K562 (cell line): Measurements from ENCODE around the gene MYH15. TPM values are rescaled to one million over a fixed set of nuclear protein-coding genes. Genes with fewer than 3 reads are reported as not detected.

Experiments
- ATAC-seq: fragments of 200-7000 bp; cut with Tn5 transposase; 3 replicates; pipeline ENCODE4 v1.9.1; 2020; ENCODE audit warnings: moderate library complexity
- BruUV-seq: library from RNA; stranded (reverse); fragments of 400-500 nt; replicated peaks from 2 replicates; lab custom pipeline; 2021; lab: Mats Ljungman, UMichigan
- CTCF ChIA-PET: fragments of 300-600 bp; formaldehyde crosslinking; extraction: SDS; loops from one replicate; lab custom pipeline; 2021; ENCODE audit warnings: low intra/inter-chr PET ratio; lab: Yijun Ruan, JAX
- POLR2A ChIA-PET: fragments of 300-600, 350-650 bp; sonication (Branson Sonifier 250); formaldehyde crosslinking; extraction: SDS; loops from one replicate; lab custom pipeline; 2021; ENCODE audit warnings: antibody characterized with exemption, inconsistent platforms; lab: Yijun Ruan, JAX
- DNase-seq, 4 experiments: peaks; one replicate each; pipeline versions ENCODE4 v3.0.0 to v3.0.0-alpha.2; 2011 to 2018; ENCODE audit warnings: low spot score in 3 of 4, mixed read lengths in 3 of 4; ENCODE audit errors: extremely low read depth in 1 of 4
- FAIRE-seq: peaks from 2 replicates; lab custom pipeline; 2011; peaks lifted over from hg19 to GRCh38; lab: Jason Lieb, UNC
- H2AFZ ChIP-seq: 2 replicates; pipeline ENCODE4 v1.6.0; 2011; ENCODE audit warnings: low read depth, low read length, control low read depth, inconsistent platforms
- H3K27ac ChIP-seq: fragments of 200-600 bp; 3 replicates; pipeline ENCODE4 v1.8.0; 2011; ENCODE audit warnings: low read depth, mild to moderate bottlenecking, control low read depth, inconsistent platforms, low read length, moderate library complexity, mixed read lengths; ENCODE audit errors: extremely low read depth
- H3K27me3 ChIP-seq, 2 experiments: fragments of 300-600 bp in 1 of 2; 2 replicates in 1 of 2; 3 replicates in 1 of 2; pipeline versions ENCODE4 v1.6.0 to v1.8.0; 2011; ENCODE audit warnings: inconsistent platforms in 2 of 2, low read length in 2 of 2, mild to moderate bottlenecking in 1 of 2, mixed read lengths in 1 of 2, moderate library complexity in 1 of 2; ENCODE audit not compliant: control insufficient read depth in 2 of 2, insufficient read depth in 2 of 2
- H3K36me3 ChIP-seq: fragments of 300-600 bp; 3 replicates; pipeline ENCODE4 v1.8.0; 2011; ENCODE audit warnings: mild to moderate bottlenecking, low read length, inconsistent platforms; ENCODE audit not compliant: control insufficient read depth, insufficient read depth
- H3K4me1 ChIP-seq, 2 experiments: fragments of 200-600 bp in 1 of 2; replicated peaks in 1 of 2; 2 replicates in 1 of 2; 3 replicates in 1 of 2; pipeline versions ENCODE4 v1.5.1 to v1.8.0; 2011; ENCODE audit warnings: inconsistent platforms in 2 of 2, low read length in 2 of 2, mild to moderate bottlenecking in 1 of 2, mixed read lengths in 1 of 2, moderate library complexity in 1 of 2; ENCODE audit not compliant: control insufficient read depth in 2 of 2, insufficient read depth in 2 of 2
- H3K4me2 ChIP-seq: 2 replicates; pipeline ENCODE4 v1.6.1; 2011; ENCODE audit warnings: low read length, control low read depth, inconsistent platforms, mixed read lengths; ENCODE audit not compliant: insufficient read depth
- H3K4me3 ChIP-seq: fragments of 200-600 bp; sonication (generic), shearing (Covaris generic); 2 replicates; pipeline ENCODE4 v1.5.1; 2016; ENCODE audit warnings: control low read depth, inconsistent platforms
- H3K79me2 ChIP-seq: fragments of 200-600 bp; 3 replicates; pipeline ENCODE4 v1.8.0; 2011; ENCODE audit warnings: low read length, inconsistent platforms; ENCODE audit not compliant: control insufficient read depth, insufficient read depth
- H3K9ac ChIP-seq, 2 experiments: 2 replicates each; pipeline versions ENCODE4 v1.6.0 to v1.6.1; 2011; ENCODE audit warnings: low read depth in 2 of 2, low read length in 2 of 2, control low read depth in 1 of 2, inconsistent platforms in 1 of 2, mild to moderate bottlenecking in 1 of 2, mixed read lengths in 1 of 2; ENCODE audit not compliant: insufficient read depth in 1 of 2
- H3K9me1 ChIP-seq: one replicate; pipeline ENCODE4 v1.6.0; 2011; ENCODE audit warnings: inconsistent platforms, mild to moderate bottlenecking, low read length, moderate library complexity; ENCODE audit not compliant: control insufficient read depth, insufficient read depth
- H3K9me3 ChIP-seq: replicated peaks from 2 replicates; pipeline ENCODE4 v1.5.1; 2011; ENCODE audit warnings: low read depth, low read length, inconsistent platforms; ENCODE audit not compliant: control insufficient read depth, insufficient read depth
- H4K20me1 ChIP-seq: replicated peaks from 2 replicates; pipeline ENCODE4 v1.6.1; 2011; ENCODE audit warnings: low read length, inconsistent platforms, mixed read lengths; ENCODE audit not compliant: control insufficient read depth, insufficient read depth
- BACH1 ChIP-seq: fragments of 200-800 bp; sonication (Bioruptor generic); IDR thresholded peaks from 2 replicates; pipeline ENCODE4 v1.6.1; 2016; ENCODE audit warnings: missing genetic modification characterization, missing compliant biosample characterization
- BHLHE40 ChIP-seq: IDR thresholded peaks from 2 replicates; pipeline ENCODE4 v1.6.1; 2011; ENCODE audit warnings: low read length, improper control_type of control experiment
- CHD1 ChIP-seq: fragments of 200-600 bp; sonication (generic); IDR thresholded peaks from one replicate; pipeline ENCODE4 v1.6.1; 2012; ENCODE audit warnings: mild to moderate bottlenecking, moderate library complexity, low read length, inconsistent platforms
- DMBX1 ChIP-seq: fragments of 250-450 bp; sonication (Bioruptor Pico); IDR thresholded peaks from 2 replicates; pipeline ENCODE4 v1.8.0; 2022; ENCODE audit warnings: inconsistent platforms, mild to moderate bottlenecking, moderate library complexity, borderline replicate concordance
- NFATC3 ChIP-seq: fragments of 450-650 bp; IDR thresholded peaks from 2 replicates; pipeline ENCODE4 v1.6.1; 2017; ENCODE audit warnings: mild to moderate bottlenecking
- SRSF9 ChIP-seq: fragments of 200-400 bp; formaldehyde crosslinking; IDR thresholded peaks from 2 replicates; pipeline ENCODE4 v1.6.1; 2017; ENCODE audit warnings: low read depth, low read length, borderline replicate concordance
- TEAD4 ChIP-seq, 2 experiments: sonication (generic) in 1 of 2; formaldehyde crosslinking in 1 of 2; IDR thresholded peaks; 2 replicates each; pipeline versions ENCODE4 v1.6.1 to v1.8.0; 2012 to 2022; ENCODE audit warnings: borderline replicate concordance in 1 of 2, inconsistent platforms in 1 of 2, low read length in 1 of 2, mild to moderate bottlenecking in 1 of 2, missing genetic modification reagents in 1 of 2
- ZBTB43 ChIP-seq: sonication (generic); formaldehyde crosslinking; IDR thresholded peaks from 2 replicates; pipeline ENCODE4 v1.8.0; 2023; ENCODE audit warnings: mild to moderate bottlenecking, missing genetic modification reagents
- ZNF165 ChIP-seq: fragments of 250-450 bp; sonication (Bioruptor Pico); IDR thresholded peaks from 2 replicates; pipeline ENCODE4 v1.4.0; 2020; ENCODE audit warnings: borderline replicate concordance
- WGBS: fragments of 100-300 bp; shearing (Covaris generic); methylation state at CpG from one replicate; pipeline ENCODE4 v1.1.6; 2016; ENCODE audit warnings: low coverage, mixed read lengths; ENCODE audit not compliant: insufficient coverage; ENCODE audit errors: missing lambda C conversion rate; 5-methylcytosine and 5-hydroxymethylcytosine counted together
- in situ Hi-C: fragments of 300-500 bp; cut with MboI; formaldehyde crosslinking; loops from 4 replicates; pipeline ENCODE4 v1.15.0; 2018; ENCODE audit warnings: inconsistent platforms, mixed read lengths
- intact Hi-C: fragments of 100-400 bp; cut with micrococcal nuclease; formaldehyde crosslinking; loops from 2 replicates; pipeline ENCODE4 v1.14.2; 2022
- polyA plus RNA-seq, 8 experiments: library from polyadenylated mRNA; depleted of rRNA in 4 of 8; stranded (reverse) in 5 of 8; unstranded in 3 of 8; fragments of >200 nt; fragmentation: Nextera tagmentation in 2 of 8; fragmentation: Illumina TruSeq in 1 of 8; extraction: Ambion mirVana in 2 of 8; extraction: Trizol in 1 of 8; gene quantifications; 2 replicates each; pipeline versions ENCODE4 v1.2.1 to v1.2.3, GENCODE V29; 2011 to 2014; ENCODE audit warnings: inconsistent platforms in 1 of 8, missing spikeins in 1 of 8
- total RNA-seq, 7 experiments: library from RNA; depleted of rRNA in 6 of 7; stranded (reverse); fragments of >200 nt in 6 of 7; fragmentation: Illumina TruSeq in 2 of 7; extraction: Trizol in 2 of 7; gene quantifications; 2 replicates each; pipeline versions ENCODE4 v1.2.1 to v1.2.3, GENCODE V29; 2011 to 2021; ENCODE audit warnings: low replicate concordance in 1 of 7

The MYH15 gene
- total and polyA plus RNA-seq, 9 of the 15 experiments (the other 6 are each of a cell fraction or from before 2014, with no cell fraction given) = 0.03 to 0.29 (median 0.12) TPM

DNA sequence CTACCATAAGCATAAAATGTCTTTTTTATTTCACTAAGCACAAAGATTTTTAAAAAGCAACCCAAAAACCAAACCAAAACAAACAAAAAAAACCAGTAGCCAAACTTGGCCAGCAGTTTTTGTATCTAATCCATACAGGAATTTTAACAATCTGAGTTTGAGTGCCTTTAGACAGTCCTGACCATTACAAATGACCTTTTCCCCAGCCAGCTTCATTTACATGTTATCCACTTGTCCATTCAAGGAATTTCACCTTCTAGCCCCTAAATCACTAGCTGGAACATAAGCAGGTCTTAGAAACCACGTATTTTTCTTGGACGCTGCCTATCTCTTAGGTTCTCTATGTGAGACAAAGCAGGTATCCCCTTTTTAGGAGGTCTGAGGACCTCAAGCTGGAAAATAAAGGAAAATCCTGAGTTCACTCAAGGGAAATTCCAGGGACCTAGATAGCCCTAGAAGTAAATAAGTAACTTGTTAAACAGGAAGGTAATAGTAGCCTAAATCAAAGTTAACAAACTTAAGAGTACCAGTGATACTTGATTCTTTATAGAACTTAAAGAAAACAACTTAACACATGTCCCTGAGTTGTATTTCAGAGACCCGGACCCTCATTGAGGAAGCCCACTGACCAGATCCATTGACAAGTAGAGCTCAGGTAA lies 44.6 kb upstream of the MYH15 start:
- Histone ChIP-seq H3K36me3 (peaks cover 71% of the 10 kb centered on the region), H3K9ac (no peak overlapping the region), H3K4me3 (no peak overlapping the region), H3K9me1 (no peaks in the 10 kb centered on the region), H3K4me1 (no peaks in the 10 kb centered on the region), H2AFZ (no peak overlapping the region), H3K9me3 (no peaks in the 10 kb centered on the region), H4K20me1 (no peaks in the 10 kb centered on the region), H3K4me2 (no peak overlapping the region), H3K79me2 (no peaks in the 10 kb centered on the region), H3K27me3 (no peaks in the 10 kb centered on the region), H3K27ac (no peak overlapping the region)
- no peak for ATAC-seq
- in situ Hi-C loops (no loop called here), intact Hi-C loops (loop anchor here (5.0 kb wide), 1 partner anchor 48 kb away; no protein-coding TSS in a partner anchor)
- TF ChIP-seq TEAD4 (IDR thresholded peaks at IDR 0.05; ENCODE audit: low read length) = no peak
- TF ChIP-seq TEAD4 (CRISPR knock-in tag; IDR thresholded peaks at IDR 0.05; ENCODE audit: borderline replicate concordance) = no peak
- no peak for TF ChIP-seq CHD1
- no peak for TF ChIP-seq ZBTB43 (CRISPR knock-in tag)
- TF ChIP-seq SRSF9 = no peak
- TF ChIP-seq ZNF165 (CRISPR knock-in tag) = no peak
- TF ChIP-seq BHLHE40 = no peak
- no peak for TF ChIP-seq NFATC3
- no peak for TF ChIP-seq DMBX1 (CRISPR knock-in tag)
- no peak for TF ChIP-seq BACH1 (tag)
- ChIA-PET POLR2A (no interaction called here), CTCF (no interaction called here)
- DNase-seq = no peak
- no TSS peak for BruUV-seq
- no peak for FAIRE-seq
- WGBS = 86% methylated on average over 3 of the region's 3 CpGs
